CD4-positive, alpha-beta T cell treated with Interleukin-1 beta for 1 hour (primary cell): Measurements from ENCODE around the gene MOB3B.
"Not testable (repeated sequence)": the region's sequence is repeated elsewhere in the genome, so short reads cannot be mapped to it uniquely, and the experiment has no call there.

Source experiments
- DNase-seq, 2 donors: peaks; one replicate each; pipeline ENCODE4 v3.0.0-alpha.2; 2020 to 2022

The MOB3B gene

DNA sequence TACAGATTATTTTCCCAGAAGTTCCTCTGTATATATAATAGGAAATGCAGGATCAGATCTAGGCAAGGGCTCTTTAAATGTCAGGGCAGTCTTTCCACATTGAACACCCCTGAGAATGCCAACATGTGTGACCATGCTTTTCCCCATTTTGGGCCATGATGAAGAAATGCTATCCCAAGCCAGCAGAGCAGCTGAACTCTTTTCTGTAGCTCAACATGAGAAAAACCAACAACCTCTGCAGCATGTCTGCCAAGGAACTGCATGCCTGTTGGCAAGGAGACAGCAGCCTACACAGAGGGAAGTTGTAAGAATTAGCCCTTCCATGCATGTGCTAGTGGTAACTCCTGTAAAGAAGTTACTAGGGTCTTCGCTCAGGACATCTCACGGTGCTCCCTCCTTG, 15.1 kb downstream of the MOB3B start:
- no peak for DNase-seq

DNA sequence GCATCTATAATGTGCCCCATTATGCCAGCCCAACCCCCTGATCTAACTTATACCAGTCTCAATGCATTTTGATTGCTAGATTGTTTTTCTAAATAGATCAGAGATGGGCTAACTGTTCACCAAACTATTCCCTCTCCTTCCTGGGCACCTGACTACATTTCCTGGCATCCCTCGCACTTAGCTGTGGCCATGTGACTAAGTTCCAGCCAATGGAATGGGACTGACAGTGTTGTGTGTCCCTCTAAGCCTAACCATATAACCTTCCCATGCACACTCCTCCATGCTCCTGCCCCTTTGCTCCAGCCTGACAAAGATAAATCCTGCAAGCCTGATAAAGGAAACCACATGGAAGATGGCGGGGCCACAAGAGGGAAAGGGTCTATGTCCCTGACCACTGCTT, 17.8 kb downstream of the MOB3B start:
- DNase-seq: no peak

DNA sequence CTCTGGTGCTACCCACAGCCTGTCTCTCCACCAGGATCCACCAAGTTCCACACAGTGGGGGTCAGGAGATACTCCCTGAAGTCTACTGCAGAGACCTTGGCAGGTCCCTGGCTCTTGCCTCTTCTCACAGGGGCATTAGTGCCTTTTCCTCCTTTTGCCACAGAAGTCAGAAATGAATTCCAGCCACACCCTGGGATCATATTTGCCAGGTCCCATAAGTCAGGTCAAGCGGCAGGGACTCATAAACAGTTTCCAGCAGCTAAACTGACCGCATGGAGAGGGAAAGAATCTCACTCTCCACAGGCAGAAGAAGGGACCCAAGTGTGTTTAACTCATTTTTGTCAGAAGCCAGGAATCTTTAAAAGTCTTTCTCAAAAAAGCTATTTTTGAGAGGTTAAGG, 18.8 kb downstream of the MOB3B start:
- no peak for DNase-seq

DNA sequence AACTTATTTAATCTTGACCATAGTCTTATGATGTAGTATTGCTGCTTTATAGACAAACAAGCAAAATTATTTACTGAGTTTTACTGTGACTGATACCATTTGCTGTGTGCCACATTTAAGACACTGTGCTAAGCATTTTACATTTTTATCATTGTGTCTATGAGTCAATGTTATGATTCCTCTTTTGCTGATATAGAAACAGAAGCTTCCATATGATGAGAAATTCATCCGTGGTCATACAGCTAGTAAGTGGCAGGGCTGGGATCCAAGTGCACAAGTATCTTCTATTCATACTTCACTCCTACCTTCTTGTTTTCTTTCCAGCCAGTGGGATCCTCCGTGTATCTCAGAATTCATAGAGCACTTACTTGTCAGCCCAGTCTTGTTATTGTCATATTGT, 22.6 kb downstream of the MOB3B start:
- no peak for DNase-seq

DNA sequence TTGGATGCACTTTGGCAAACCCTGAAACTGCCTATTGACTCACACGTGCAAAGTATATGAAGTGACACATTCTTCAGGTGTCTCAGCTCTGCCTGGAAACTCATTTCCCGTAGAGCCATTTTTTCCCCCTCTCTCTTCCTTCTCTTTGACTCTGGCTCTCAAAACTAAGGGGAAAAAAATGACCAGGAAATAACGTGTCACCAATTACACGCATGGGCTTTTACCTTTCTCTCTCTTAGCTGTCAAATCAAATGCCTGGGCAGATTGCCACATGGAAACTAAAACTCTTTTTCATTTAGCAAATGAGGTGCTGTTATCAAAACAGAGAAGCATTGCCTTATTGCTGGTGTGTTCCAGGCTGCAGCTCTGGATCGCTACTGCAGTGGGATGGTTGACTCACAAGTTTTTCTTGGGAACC, 23.9 kb downstream of the MOB3B start:
- DNase-seq: no peak

DNA sequence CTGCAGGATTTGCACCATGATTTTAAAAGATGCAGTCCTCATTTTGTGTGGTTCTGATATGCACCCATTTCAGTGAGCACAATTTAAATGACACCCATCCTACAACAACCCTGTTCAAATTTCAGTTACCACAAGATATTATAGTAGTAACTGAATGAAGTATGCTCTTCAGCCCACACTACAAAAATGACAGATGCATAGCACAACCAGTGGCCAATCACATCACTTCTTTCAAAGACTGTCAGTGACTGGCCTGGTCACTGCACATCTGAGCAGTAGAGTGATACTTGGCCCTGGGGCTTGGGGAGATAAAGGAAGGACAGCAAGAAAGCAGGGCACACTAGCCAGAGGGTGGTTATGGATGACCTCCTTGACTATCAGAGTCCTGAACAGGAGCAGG, 25.4 kb downstream of the MOB3B start:
- no peak for DNase-seq

DNA sequence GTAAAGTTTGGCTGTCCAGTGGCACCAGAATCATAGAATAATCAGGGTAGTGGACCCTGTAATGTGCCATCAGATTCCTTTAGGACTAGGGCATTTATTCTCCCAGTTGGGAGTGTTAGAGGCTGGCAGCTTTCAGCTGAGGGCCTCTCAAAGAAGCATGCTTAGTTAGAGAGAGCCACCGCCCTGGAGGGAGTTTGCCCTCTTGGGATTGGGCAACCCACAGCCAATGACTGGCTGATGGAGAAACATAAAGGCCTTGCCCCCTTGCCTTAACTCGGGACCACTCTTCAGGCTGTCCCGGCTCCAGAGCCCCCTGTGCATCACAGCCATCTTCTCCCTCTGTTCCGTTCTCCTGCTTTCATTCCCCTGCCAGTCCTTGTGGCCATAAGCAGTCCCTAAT, 26.0 kb downstream of the MOB3B start:
- no peak for DNase-seq

DNA sequence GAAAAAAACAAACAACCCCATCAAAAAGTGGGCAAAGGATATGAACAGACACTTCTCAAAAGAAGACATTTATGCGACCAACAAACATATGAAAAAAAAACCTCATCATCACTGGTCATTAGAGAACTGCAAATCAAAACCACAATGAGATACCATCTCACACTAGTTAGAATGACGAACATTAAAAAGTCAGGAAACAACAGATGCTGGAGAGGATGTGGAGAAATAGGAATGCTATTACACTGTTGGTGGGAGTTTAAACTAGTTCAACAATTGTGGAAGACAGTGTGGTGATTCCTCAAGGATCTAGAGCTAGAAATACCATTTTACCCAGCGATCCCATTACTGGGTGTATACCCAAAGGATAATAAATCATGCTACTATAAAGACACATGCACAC, 28.7 kb downstream of the MOB3B start:
- DNase-seq: not testable (repeated sequence)

DNA sequence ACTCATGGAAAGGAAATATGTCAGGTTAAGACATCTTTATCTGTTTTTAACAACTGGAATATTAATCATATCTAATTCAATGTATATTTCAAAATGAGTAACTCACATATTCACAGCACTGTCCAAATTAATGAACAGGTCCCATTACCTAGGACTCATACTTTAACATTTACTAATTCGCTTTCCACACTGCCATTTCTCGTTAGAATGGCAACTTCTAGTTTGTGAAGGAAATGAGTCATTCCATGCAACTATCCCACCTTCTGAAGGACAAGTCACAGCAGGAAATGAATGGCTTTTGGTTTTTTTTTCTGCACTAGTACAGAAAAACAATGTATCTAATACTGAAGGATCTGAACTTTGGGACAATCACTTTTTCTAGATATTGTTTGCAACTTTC, 30.2 kb downstream of the MOB3B start:
- DNase-seq: no peak

DNA sequence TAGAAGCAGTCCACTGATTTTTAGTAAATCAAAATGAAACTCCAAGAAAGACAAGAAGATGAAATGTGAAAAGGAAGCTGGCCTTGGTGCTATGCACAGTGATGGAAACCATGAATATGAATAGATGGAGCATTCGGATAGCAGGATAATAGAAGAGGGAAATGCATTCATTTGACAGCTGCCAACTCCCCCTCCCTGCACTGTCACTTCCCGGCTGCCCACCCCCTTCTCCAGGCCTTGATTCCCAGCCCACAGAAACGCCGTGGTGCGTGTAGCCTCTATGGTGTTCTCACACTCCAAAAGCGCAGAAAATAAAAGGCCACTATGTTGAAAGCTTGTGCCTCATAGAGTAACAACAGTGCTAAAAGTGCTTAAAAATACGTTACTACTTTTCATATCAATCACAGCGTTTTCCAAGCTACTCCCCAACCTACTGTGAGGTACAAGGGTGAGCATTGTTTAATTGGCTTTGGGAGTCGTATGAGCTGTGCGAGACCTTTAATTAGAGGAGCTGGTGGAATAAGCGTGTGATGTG, 31.7 kb downstream of the MOB3B start:
- DNase-seq: no peak

DNA sequence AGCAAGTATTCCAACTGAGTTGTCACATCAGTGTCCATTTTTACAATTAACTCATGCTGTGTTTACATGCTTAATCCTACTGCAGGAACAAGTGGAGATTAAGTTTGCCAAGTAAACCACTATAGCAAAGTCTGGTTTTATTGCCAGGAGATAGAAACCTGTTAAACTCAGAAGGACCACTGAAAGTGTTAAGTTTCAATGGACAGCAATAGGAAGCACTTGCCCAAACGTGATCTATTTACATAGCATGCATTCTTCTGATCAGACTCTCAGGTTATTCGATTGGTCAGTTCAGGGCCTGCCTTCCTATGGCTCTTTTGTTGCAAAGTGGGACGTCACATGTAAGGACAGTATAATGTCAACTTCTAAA, 33.5 kb downstream of the MOB3B start:
- no peak for DNase-seq

DNA sequence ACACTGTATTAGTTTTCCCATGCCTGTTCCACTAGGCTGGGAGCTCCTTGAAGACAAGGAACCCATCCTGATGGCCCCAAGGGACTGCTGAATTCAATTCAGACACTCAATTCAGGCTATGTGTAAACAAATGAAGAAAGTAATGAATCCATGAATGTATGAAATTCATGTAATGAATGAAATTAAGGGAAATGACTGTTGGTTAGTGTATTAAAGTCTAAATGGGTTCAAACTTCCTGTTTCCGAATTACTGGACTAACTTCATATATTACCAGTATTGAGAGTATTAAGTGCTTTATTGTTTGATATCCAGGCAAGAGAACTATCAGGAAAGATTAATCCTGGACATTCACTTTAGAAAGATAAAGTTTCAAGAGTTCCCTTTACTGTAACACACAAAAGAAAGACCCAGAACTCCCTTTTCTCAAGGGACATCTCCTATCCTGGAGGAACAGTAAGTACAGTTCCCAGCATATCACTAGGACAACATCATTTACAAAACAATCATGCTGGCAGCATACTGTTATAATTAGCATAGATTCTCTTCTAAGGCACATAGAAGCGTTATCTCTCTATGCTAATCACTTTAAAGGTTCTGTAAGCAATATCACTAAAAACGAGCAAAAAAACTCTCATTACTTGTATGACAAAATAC, 34.0 kb downstream of the MOB3B start:
- DNase-seq: no peak

DNA sequence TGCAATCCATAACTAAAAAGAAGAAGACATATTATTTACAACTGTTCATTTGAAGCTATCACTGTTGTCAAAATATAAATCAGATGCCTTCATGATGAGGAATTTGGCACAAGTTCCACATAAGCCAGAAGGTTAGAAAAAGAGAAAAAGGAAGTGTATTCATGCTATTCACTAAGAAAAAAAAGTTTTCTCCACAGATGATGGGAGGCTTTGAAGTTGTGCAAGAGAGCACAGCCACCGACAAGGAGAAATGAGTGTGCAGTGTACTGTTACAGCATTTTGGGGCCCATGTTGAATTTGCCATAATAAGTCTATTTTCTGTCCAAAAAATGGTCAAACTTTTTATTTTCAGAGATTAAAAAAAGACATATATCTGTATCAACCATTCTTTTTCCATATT, 38.5 kb downstream of the MOB3B start:
- DNase-seq: no peak

DNA sequence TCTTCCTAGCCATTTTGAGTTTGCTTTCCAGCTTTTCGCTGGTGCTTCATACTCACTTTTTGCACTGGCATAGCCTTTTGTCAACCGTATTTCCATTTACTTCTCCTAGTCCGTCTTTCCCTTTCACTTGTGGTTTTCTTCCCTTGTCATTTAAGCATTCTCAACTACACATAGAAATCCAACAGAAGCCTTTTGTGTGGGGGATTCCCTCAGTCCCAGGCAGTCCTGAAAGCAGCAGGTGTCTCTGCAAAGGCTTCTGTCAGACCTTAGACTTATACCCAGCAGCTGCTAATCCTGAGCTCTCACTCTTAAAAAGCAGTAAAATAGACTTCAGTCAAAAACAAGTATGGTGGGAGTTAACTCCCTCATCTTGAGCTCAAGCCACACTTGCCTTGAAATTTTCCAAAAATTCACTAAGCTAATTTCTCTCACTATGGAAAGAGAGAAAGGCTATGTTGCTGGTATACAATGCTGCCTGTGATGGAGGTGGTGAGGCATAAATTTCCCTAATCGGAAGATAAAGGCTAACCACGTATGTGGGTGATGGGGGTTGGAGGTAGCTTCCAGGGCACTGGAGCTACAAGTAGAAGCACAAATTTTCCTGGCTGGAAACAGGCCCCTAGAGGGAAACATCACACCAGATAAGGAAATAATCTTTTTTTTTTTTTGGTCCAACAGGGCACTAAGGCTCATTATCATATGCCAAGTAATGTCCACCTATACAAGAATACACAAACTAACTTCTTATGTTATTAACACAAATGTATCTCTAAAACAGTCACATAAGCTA, 40.3 kb downstream of the MOB3B start:
- no peak for DNase-seq

DNA sequence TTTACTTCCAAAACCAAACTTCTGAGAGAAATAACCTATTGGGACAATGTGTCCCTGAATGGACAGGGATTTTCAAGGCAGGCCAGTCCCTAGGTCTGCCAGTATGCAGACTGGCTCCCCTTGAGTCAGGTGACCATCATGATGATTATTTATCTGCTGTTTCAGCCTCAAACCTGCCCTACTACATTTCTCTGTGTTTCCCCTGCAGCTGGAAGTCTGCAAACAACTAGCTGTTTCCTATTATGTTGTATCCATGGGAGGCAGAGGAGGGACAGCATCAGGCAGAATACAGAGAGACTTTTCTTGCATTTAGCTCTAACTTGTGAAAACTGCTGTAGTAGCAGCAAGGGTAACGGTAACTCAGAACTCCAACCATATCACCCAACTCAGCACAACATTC, 41.7 kb downstream of the MOB3B start:
- no peak for DNase-seq

DNA sequence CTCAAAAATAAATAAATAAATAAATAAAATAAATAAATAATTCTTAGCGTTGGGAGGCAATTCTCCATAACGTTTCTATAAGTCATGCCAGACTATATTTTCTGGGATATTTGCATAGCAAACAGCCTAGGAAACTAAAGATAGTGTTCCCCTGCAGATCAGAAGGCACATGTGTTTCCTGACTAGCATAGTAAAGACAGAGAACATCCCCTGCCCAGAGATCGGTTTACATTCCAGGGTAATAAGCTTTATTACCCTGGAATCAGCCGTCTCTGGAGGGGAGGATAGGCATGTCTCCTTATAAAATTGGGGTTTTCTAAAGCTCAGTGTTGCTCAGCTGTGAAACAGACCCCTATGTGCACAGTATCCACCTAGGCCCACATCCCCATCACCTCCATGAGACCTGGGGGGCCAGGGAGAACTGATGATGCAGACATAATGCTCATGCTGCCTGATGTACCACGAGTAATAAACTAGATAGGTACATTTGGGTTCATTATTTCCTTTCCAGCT, 42.4 kb downstream of the MOB3B start:
- no peak for DNase-seq

DNA sequence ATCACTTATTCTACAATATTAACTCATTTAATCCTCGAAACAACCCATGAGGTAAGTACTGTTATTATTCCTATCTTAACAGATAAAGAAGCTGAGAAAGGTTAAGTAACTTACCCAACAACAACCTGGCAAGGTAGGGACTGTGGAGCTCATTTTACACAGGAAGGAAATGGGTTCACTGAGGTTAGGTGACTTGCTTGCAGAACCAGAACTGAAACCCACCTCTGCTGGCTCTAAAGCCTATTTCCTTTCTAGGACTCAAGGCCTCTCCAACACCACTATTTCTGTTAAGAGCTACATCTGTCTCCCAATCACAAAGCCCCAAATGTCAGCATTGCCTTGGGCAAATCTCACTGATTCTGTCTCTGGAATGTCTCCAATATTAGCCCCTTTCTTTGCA, 44.5 kb downstream of the MOB3B start:
- DNase-seq: peak in 1 of 2 donors; percentile 29

DNA sequence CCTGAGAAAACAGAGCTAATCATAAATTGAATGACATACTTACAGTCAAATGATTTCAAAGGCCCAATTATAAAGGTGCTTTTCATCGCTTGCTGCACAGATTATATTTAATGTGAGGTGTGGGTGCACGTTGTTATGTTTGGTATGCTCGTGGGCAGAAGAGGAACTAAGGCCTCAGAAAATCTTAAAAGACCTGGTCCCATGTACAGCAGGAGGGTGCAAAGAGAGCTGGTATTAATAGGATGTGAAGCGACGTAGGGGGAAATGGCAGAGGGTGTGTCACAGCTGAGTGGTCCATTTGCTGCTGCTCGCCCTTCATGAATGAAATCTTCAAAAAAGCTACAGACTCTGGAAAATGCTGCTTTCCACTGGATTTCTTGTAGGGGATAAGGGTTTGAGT, 46.0 kb downstream of the MOB3B start:
- DNase-seq: no peak

DNA sequence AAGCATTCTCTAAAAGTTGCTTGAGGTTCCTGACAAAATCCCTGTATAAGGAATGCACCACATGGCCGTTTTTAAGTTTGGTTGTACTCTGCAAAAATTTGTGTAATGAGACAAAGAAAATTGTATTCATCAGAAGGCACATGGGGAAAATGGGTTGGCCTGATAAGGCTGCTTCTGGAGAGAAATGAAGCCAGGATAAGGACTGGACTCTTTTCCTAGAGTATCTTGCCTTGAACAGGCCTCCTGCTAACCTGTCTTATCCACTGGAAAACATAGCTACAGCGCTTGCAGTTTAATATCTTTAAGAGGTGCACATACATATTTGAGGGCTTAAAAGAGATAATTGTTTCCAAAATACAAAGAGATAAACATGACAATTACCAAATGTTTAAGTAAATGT, 46.9 kb downstream of the MOB3B start:
- DNase-seq: no peak

DNA sequence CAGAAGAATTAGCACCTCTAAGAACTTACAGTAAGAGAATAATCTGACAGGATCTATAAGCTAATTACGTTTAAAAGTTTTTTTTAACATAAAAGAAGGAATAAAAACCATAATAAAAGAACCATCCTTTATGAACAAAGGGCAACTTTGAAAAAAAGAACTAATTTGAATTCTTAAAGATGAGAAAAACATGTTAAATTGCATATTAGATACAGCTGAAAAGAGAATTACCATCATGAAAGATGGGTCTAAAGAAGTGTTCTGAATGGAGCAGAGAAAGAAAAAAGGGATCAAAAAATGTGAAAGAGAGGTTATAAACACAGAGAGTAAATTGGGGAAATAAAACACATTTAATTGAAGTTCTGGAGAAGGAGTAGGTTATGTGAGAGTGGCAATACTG, 51.3 kb downstream of the MOB3B start:
- DNase-seq: no peak

DNA sequence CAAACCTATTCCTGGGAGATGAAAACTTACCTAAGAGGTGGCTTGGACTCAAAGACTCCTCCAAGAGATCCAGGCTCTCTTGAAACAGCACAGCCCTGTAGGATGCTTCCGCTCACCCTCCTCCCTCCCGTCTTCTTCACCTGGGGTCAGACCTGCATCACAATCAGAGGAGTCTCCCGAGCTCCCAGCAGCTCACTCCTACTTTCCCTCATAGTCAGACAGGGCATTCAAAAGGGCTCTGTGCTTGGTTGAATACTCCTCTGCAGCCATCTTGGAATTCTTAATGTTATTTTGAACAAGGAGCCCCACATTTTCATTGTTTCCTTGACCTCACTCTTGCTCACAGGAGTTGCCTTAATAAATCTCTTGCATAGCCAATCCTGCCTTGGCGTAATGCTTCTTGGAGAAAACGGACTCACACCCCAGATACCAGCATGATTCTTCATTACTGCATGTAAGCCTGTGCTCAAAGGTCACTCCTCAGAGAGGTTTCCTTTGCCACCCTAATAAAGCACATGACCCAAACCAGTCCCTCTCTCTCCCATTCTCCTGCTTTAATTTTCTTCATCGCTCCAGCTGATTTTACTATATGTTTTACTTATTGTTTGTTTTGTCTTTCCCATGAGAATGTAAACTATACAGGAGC, 52.6 kb downstream of the MOB3B start:
- no peak for DNase-seq

DNA sequence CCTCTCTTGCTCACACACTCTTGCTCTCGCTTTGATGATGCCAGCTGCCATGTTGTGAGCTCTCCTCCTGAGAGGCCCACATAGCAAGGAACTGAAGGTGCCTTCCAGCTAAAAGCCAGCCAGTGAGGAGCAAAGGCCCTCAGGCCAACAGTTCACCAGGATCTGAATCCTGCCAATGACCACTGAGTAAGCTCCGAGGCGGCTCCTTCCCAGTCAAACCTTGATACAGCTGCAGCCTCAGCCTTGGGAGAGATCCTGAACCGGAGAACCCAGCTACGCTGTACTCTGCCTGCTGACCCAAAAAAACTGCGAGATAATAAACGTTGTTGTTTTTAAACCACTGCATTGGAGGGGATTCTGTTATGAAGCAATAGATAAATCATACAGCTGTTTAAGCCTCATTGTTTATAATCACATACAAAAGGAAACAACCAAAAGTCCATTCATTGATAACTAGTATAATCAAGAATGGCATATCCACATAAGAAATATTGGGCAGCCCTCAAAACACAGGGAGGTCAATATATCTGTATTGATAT, 54.5 kb downstream of the MOB3B start:
- no peak for DNase-seq

DNA sequence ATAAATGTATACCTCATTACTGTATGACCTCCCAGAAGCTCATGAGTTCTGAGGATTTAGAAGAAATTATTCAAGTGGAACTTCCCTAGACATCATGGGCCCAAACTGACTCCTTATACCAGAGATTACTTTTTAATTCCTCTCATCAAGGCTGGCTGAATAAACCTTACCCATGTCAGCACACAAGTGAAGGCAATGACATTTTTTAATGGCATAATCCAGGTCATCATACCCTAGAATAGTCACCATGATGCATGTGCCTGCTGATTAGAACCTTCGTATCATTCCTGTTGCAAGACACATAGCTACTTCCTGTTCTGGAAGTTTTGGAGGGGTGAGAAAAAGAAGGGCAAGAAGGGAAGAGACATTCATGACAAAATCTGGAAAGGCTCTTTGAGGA, 55.3 kb downstream of the MOB3B start:
- DNase-seq: no peak

DNA sequence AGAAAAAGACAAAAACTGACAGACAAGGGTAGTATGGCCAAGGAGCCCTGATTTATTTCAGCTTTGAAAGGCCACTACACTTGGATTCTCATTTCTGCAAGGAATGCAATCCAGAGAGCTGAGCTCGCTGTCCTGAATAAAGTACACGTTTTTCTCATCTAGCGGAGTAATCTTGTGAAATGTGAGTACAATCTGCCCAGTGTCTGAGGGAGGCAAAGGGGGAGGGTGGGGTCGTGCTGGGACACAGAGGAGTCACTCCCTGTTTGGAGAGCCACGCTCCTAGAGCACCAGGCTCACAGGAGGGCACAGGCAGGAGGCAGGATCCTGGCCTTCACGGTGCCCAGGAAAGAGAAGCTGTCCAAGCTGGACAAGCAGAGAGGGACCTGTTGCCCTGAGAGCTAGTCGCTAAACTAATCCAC, 56.5 kb downstream of the MOB3B start:
- no peak for DNase-seq
